GM20431 (cell line): ENCODE results near the gene PTPRS.

ENCODE experiments used
- in situ Hi-C: fragments of 300-500 bp; cut with MseI, MboI; formaldehyde crosslinking; loops from one replicate; pipeline ENCODE4 v1.15.0; 2020; ENCODE audit warnings: low sequenced_read_pairs; ENCODE audit not compliant: unreplicated experiment

The PTPRS gene

DNA sequence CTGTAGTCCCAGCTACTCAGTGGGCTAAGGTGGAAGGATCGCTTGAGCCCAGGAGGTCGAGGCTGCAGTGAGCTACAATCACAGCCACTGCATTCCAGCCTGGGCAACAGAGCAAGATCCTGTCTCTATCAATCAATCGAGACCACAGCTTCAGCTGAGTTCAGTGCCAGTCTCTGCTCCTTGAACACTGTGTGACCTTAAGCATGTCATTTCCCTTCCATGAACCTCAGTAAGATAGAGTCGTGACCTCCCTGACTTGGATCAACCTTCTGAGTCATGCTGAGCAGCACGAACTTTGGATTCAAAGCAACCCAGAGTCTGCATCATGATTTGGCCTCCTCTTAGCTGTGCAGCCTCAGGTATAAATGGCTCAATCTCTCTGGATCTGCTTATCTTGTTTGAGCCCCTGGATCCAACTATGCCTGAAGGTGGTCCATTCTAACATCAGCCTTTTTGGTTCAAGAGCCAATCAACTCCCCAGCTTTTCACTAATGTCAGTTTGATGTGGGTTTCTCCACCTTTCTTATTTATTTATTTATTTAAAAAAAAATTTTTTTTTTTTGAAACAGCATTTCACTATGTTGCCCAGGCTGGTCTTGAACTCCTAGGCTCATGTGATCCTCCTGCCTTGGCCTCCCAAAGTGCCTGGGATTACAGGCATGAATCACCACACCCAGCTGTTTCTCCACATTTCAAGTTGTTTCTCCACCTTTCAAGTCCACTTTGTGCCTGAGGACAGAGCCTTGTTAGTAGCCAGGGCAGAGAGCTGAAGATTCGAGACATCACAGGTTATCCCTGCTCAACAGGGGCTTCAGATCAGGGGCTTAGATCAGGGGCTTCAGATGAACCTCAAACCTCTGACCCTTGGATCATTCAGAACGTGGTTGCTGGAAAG is 26.4 kb downstream of the PTPRS start:
- in situ Hi-C loops = no loop called here

DNA sequence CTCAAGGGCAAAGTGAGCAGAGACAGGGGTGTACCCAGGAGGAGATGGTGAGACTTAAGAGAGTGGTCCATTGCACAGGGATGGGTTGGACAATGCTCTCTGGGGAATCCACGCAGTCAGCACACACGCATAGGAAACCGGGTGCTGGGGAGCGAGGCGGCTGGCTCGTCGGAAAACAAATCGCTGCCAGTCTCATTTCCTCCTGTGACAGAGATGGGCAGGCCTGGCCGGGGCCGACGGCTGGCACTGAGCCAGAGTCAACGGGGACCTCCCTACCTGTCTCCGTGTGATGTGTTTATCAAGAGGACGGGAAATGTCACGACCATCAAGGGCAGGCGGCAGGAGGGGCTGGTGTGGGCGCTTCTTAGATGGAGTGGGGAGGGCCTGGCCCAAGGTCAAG is 27.3 kb downstream of the PTPRS start:
- in situ Hi-C loops = no loop called here

DNA sequence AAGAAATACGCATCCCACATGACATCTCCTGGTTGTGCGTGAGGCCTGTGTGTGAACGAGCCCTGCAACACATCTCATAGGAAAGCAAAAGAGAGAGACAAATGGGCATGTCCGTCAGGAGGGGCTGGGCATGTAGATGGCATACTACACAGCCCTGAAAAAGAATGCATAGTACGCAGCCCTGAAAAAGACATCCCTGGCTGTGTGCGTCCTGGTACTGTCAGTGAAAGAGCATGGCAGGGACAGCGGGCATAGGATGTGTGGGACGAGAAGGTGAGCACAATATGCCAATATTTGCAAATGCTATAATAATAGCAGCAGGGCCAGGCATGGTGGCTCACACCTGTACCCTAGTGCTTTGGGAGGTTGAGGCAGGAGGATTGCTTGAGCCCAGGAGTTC is 28.6 kb downstream of the PTPRS start:
- in situ Hi-C loops = no loop called here

DNA sequence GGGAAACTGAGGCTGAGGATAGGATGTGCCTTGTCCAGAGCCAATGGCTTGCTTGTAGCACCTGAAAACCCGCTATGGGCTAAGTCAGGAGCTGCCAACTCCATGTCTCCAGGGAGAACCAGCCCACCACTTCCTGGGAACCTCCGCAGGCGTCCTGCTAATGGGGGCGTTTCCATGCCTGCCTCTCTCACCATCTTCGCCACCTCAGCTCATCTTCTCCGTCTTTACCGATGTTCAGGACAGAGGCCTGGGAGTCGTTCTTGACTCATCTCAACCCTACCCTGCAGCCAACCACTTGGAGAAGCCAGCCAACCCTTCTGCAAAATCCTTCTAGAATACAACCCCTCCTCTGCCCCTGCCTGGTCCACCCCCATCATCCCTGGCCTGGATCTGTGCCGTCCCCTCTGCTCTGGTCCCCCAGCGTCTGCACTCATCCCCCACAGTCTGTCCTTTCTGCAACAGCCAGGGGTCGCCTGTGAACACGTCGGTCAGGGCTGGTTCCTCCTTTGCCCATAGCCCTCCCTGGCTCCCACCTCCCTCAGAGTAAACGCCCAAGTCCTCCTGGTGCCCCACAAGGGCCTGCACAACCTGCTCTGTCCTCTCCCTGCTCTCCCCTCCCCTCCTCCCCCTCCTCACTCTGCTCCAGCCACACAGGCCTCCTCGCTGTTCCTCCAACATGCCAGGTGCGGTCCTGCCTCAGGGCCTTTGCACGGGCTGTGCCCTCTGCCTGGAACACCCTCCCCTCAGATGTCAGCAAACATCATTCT is 31.0 kb downstream of the PTPRS start:
- in situ Hi-C loops = no loop called here

DNA sequence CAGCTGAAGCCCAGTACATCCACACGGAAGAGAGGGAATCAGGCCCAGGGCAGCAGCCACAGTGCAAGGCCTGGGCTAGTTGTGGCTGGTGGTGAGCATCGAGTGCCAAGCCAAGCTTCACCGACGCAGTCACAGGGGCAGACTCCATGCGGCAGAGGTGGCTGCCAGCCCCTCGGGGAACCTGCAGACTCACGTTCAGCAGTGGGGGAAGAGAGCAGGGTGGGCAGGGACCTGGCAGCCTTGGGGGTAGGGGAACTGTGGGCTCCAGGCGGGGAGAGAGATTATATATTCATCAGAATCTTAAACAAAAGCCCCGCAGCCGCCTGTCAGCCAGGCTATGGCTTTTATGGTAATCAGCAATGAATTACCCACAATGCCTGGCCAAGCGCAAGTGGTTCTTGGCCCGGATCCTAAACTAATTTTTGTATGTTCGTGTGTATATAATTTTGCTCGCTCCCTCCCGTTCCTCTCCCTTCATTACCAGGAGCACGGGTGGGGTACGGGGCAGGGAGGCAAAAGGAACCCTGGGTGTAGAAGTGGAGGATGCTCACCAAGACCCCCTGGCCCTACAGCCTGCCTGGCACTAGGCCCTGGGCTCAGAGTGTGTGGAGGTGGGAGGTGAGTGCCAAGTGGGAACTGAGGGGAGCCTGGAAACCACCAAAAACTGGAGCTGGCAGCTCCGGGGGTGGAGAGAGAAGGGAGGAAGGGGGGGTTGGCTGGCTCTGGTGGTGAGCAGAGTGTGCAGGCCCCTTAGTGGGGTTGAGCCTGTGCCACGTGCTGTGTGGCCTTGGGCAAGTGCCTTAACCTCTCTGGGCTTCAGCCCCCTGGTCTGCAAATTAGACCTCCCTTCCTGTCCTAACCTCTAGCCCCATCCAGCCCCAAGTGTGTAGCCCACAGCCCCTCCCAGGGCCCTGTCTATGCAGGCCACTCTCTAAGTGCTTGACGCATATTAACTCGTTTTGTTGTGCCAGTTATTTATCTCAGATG is 31.9 kb downstream of the PTPRS start:
- in situ Hi-C loops = no loop called here

DNA sequence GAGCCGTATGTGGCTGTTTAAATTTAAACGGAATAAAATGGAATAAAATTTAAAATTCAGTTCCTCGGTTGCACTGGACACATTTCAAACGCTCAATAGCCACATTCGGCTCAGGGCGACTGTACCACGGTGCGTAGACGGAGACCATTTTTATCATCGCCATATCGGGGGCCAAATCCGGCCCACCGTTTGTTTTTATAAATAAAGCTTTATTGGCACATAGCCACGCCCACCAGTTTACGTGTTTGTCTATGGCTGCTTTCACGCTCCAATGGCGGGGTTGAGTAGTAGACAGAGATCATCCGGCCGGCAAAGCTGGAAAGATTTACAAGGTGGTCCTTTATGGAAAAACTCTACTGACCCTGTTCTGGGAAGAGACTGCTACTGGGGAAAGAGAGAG is 33.0 kb downstream of the PTPRS start:
- in situ Hi-C loops = no loop called here

DNA sequence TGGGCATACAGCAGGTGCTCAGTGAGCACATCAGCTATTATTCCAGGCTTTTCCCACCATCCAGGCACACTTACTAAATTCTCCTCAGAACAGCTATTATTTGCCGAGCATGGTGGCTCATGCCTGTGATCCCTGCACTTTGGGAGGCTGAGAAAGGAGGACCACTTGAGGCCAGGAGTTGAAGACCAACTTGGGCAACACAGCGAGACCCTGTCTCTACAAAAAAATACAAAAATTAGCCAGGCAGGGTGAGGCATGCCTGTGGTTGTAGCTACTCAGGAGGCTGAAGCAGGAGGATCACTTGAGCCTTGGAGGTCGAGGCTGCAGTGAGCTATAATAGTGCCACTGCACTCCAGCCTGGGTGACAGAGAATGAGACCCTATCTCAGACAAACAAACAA is 35.4 kb downstream of the PTPRS start:
- in situ Hi-C loops = no loop called here

DNA sequence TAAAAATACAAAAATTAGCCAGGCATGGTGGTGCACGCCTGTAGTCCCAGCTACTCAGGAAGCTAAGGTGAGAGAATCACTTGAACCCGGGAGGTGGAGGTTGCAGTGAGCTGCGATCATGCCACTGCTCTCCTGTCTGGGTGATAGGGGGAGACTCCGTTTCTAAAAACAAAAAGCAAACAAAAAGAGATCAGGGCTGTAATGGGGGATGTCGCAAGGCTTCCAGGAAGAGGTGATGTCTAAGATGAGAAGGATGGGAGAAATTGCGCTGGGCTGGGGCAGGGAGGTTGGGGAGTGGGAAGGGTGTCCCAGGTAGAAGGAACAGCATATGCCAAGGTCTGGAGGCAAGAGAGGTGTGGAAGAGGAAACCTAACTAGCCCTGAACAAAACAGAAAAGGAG is 36.1 kb downstream of the PTPRS start:
- in situ Hi-C loops = no loop called here

DNA sequence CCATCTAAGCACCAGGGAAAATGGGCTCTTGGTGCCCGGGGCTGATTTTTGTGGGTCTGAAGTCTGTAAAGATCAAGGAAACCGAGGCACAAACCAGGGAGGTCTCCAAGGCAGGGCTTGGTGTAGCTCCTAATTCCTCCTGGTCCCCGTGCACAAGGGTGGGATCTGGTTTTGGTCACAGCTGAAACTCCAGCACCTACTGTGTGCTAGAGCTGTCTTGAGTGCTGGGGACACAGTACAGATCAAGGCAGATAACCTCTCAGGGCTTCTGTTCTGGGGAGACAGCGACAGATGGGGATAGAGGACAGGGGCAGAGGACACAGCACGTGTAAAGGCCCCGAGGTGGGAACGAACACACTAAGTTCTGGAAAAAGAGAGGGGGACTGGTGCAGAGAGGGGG is 37.4 kb downstream of the PTPRS start:
- in situ Hi-C loops = no loop called here

DNA sequence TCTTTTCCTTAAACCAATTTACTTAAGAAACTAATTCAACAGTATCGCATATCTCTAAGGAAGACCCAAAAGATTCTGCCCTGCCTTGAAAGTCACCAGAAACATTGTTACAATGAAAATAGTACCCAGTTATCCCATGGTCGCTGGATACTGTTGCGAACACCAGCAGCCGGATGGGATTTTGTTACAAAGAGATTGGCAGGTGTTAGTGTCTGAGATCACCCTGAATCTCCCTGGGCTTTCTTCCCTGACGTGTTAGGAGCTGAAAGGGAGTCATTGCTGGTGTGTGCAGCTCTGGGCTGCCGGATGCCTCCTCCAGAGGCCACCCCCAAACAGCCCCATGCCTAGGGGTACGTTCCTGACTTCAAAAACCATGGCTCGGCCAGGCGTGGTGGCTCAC is 38.2 kb downstream of the PTPRS start:
- in situ Hi-C loops = no loop called here

DNA sequence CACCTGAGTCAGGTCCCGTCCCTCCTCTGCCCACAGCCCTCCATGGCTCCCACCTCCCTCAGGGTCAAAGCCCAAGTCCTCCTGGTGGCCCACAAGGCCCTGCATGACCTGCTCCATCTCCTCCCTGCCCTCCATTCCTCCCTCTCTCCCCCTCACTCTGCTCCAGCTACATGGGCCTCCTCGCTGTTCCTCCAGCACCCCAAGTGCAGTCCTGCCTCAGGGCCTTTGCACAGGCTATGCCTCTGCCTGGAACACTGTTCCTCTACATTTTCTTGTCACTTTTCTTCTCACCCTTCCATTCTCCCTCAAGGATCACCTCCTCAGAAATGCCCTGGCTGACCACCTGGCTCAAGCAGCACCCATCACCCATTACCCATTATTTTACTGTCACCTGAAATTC is 41.5 kb downstream of the PTPRS start:
- in situ Hi-C loops = no loop called here

DNA sequence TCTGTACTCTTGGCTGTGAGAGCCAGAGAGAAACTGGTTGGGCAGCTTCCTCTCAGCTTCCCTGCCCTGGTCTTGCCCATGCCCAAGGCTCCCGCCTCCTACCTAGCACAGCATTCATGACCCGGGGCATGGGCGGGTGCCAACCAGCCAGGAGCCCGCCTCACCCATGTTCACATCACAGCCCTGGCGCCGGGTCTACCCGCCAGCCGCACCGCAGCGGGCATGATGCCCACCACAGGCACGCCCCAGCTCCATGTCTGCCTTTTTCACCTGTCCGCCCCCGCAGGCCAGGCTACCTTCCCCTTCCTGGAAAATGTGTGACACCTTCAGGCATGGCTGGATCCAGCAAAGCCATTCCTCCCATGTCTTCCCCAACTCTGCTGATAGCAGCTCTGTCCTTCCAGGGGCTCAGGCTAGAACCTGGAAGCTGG is 42.1 kb downstream of the PTPRS start:
- in situ Hi-C loops = no loop called here

DNA sequence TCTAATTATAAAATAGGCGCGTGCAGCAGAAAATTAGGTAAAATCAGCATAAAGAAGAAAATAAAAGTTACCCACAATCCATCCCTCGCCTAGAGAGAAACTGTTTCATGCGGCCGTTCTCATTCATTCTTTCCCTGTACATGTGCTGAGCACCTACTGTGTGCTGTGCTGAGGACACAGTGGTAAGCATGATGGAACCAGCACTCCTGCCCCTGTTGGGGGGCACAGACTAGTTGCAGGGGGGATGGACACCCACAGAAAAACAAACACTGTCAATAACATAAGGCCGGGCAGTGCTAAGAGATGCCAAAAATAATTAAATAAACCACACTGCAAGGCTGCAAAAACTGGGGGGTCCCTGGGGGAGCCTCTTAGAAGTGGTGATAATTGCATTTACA is 43.3 kb downstream of the PTPRS start:
- in situ Hi-C loops = no loop called here

DNA sequence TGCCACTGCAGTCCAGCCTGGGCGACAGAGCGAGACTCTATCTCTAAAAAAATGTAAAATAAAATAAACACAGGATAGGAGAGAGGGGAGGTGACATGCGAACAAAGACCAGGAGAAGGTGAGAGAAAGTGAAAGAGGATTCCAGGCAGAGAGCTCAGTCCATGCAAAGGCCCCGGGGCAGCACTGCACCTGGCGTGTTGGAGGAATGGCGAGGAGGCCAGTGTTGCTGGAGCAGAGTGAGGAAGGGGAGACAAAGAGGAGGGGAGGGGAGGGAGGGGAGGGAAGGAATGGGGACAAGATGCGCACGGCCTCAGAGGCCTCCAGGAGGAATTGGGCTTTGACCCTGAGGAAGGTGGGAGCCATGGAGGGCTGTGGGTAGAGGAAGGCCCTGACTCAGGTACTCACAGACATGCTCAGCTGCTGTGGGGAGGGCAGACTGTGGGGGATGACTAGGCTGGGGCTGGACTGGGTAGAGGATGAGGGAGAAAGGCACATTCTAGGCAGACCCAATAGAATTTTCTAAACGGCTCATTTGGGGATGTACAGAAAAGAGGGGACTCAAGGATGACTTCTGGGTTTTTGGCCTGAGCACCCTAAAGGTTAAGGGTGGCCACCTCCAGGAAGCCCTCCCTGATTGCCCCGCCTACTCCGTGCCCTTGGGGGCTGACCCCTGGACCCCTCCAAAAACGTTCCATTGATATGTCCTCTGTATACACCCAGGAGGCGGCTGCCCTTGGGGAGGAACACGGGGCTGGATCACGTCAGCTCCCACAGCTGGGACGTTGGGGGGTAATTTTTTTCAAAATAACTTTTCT is 43.9 kb downstream of the PTPRS start:
- in situ Hi-C loops = no loop called here

DNA sequence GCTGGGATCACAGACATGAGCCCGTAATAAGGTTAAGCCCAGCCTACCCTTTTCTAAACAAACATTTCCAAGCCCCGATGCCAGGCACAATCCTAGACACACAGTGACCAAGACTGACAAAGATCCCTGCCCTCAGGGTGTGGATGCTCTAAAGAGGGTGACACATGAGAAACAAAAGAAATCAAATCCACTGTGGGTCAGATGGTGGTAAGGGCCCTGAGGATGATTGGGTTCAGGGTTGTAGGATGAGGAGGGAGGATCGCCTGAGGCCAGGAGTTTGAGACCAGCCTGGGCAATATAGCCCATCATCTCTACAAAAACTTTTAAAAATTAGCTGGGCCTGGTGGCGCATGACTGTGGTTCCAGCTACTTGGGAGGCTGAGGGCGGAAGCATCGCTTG is 44.6 kb downstream of the PTPRS start:
- in situ Hi-C loops = no loop called here

DNA sequence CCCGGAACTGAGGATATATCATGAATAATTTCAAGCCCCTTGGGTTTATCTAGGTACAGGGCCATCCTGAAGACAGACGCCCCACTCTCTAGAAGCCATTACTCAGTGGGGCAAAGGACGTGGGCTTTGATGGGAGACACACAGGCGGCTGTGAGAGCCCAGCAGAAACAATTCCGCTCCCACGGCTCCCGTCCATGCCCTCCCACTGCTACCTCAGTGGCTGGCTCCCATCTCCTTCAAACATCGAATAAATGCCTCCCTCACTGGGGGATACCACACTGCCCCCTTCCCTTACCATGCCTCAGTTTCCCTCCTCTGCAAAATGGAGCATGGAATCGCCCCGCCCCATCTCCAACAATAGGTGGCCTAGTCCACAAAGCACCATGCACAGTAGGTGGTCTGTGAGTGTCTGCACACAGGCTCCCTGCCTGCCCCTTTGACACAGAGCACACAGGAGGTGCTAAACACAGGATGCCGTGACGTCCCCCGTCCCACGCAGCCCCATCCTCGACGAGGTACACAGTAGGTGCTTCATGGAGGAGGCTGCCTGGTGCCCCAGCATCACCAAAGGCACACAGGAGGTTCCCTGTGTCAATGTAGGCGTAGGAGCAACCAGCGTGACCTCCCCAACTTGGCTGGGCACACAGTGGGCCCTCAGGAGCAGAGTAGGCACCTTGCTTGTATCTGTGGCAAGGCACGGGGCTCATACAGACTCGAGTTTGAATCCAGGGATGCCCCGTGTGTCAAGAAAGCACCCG is 46.0 kb downstream of the PTPRS start:
- in situ Hi-C loops = no loop called here

DNA sequence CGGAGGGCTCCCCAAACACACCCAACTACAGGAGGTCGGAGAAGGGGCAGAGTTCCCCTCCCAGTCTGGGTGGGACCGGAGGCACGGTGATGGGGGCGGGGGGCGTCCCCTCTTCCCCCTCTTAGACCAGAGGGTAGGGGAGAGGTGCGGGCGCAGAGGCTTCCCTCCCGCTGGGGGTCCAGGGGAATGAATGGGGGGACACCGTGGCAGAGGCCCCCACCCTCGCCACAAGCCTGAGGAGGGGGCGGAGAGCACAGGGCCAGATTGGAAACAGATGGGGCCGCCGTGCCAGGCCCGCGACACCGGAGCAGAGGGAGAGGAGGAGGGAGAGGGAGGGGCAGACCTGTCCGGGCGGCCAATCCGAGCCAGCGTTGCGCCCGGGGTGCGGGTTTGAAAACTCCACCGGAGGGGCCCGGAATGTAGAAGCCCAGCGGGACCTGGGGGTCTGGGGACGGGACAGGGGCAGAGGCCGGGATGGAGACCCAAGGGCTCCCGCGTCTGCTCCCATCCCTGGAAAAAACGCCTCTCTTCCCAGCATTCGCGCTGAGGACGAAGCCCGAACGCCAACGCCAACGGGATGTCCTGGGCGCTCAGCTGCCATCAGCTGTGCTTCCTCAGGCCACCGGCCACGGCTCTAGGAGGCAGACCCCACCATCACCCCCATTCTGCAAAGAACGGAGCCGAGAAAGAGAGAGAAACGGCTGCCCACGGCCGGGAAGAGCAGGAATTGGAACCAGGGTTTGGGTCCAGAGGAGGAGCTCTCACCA is 46.8 kb downstream of the PTPRS start:
- in situ Hi-C loops = no loop called here
